ENCODE data around the gene KIF22. TPM values are rescaled to one million over a fixed set of nuclear protein-coding genes. Genes with fewer than 3 reads are reported as not detected.

The KIF22 gene
- total RNA-seq, 4 donors from 2014 or later = 36.8 to 81.2 (median 44.9) TPM

DNA sequence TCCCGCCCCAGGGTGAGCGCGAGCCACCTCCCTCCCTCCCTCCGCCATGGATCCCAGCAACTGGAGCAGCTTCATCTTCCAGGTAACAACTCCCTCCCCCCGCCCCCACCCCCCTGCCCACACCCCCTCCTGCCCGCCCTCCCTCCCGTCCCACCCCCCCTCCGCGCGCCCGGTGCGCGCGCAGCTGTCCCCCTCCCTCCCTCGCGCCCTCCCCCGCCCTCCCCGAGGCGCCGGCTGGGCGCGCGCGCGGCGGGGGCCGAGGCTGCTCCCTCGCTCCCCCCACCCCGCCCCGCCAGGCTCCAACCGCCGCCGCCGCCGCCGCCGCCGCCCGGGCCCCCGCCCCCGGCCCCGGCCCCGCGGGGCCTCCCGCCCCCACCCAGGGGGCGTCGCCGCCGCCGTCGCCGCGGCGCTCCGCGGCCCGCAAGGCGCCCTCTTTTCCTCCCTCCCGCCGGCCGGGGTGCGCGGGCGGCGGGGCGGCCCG lies 15.6 kb downstream of the KIF22 start, which contains the start of gene MAZ:
MAZ (plus strand) TSS at position 431 of the 481 bp plus-strand sequence. CDS start 173 bp downstream, outside the sequence.
- H3K4me3 ChIP-seq (ENCODE audit: low read depth, poor library complexity, severe bottlenecking) = peak within 1 kb of the TSS; percentile 71
- intact Hi-C loops (cut with DNase I; ENCODE audit: low total_unique reads) = no loop called here
- WGBS, 2 donors = 0% methylated on average over 3 of the region's 67 CpGs; no CpG with 5 or more reads in 1 of the 2 donors
- no peak for TF ChIP-seq POLR2A (IDR thresholded peaks at IDR 0.05)
- TF ChIP-seq, protein P1, sequence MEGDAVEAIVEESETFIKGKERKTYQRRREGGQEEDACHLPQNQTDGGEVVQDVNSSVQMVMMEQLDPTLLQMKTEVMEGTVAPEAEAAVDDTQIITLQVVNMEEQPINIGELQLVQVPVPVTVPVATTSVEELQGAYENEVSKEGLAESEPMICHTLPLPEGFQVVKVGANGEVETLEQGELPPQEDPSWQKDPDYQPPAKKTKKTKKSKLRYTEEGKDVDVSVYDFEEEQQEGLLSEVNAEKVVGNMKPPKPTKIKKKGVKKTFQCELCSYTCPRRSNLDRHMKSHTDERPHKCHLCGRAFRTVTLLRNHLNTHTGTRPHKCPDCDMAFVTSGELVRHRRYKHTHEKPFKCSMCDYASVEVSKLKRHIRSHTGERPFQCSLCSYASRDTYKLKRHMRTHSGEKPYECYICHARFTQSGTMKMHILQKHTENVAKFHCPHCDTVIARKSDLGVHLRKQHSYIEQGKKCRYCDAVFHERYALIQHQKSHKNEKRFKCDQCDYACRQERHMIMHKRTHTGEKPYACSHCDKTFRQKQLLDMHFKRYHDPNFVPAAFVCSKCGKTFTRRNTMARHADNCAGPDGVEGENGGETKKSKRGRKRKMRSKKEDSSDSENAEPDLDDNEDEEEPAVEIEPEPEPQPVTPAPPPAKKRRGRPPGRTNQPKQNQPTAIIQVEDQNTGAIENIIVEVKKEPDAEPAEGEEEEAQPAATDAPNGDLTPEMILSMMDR (IDR thresholded peaks at IDR 0.05) = no peak
- DNase-seq (ENCODE audit: low spot score in 2 of 2) = no peak

DNA sequence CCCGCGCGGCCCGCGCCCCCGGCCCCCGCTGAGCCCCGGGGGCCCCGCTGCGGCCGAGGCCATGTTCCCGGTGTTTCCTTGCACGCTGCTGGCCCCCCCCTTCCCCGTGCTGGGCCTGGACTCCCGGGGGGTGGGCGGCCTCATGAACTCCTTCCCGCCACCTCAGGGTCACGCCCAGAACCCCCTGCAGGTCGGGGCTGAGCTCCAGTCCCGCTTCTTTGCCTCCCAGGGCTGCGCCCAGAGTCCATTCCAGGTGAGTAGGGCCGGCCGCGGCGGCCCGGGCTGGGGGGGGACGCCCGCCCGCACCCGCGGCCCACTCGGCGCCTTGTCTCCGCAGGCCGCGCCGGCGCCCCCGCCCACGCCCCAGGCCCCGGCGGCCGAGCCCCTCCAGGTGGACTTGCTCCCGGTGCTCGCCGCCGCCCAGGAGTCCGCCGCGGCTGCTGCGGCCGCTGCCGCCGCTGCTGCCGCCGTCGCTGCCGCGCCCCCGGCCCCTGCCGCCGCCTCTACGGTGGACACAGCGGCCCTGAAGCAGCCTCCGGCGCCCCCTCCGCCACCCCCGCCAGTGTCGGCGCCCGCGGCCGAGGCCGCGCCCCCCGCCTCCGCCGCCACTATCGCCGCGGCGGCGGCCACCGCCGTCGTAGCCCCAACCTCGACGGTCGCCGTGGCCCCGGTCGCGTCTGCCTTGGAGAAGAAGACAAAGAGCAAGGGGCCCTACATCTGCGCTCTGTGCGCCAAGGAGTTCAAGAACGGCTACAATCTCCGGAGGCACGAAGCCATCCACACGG lies 16.3 kb downstream of the KIF22 start:
- H3K4me3 ChIP-seq (ENCODE audit: low read depth, poor library complexity, severe bottlenecking) = peak overlapping the region; percentile 71
- 1 to 3% methylated on average over 11 to 49 of the region's 99 CpGs for WGBS, 2 donors
- DNase-seq (ENCODE audit: low spot score in 2 of 2) = peak in 1 of 2 donors; percentile 92
- TF ChIP-seq, protein P1 (IDR thresholded peaks at IDR 0.05) = no peak
- TF ChIP-seq POLR2A (IDR thresholded peaks at IDR 0.05) = no peak
- intact Hi-C loops (cut with DNase I; ENCODE audit: low total_unique reads) = no loop called here

DNA sequence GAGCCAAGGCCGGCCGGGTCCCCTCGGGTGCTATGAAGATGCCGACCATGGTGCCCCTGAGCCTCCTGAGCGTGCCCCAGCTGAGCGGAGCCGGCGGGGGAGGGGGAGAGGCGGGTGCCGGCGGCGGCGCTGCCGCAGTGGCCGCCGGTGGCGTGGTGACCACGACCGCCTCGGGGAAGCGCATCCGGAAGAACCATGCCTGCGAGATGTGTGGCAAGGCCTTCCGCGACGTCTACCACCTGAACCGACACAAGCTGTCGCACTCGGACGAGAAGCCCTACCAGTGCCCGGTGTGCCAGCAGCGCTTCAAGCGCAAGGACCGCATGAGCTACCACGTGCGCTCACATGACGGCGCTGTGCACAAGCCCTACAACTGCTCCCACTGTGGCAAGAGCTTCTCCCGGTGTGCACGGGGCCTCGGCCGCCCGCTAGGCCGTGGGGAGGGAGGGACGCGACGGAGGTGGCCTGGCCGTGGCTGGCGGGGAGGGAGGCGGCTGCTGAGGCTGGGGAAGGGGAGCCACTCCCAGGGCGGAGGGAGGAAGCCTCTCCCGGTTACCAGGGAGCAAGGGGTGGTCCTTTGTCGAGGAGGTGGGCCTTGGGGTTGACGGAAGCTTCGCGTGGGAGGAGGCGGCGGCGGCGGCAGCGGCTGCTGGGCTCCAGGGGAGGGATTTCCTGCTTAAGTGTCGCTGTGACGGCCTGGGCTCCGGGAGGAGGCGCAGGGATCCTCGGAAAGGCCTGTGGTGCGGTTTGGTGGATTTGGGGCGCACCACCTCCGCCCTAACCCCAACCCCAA lies 17.1 kb downstream of the KIF22 start:
- 0 to 1% methylated on average over 40 to 58 of the region's 69 CpGs for WGBS, 2 donors
- no peak for TF ChIP-seq POLR2A (IDR thresholded peaks at IDR 0.05)
- TF ChIP-seq, protein P1 (IDR thresholded peaks at IDR 0.05) = no peak
- DNase-seq (ENCODE audit: low spot score in 2 of 2) = peak; percentile 90 to 98
- peak overlapping the region; percentile 25 for H3K4me3 ChIP-seq (ENCODE audit: low read depth, poor library complexity, severe bottlenecking)
- intact Hi-C loops (cut with DNase I; ENCODE audit: low total_unique reads) = no loop called here

DNA sequence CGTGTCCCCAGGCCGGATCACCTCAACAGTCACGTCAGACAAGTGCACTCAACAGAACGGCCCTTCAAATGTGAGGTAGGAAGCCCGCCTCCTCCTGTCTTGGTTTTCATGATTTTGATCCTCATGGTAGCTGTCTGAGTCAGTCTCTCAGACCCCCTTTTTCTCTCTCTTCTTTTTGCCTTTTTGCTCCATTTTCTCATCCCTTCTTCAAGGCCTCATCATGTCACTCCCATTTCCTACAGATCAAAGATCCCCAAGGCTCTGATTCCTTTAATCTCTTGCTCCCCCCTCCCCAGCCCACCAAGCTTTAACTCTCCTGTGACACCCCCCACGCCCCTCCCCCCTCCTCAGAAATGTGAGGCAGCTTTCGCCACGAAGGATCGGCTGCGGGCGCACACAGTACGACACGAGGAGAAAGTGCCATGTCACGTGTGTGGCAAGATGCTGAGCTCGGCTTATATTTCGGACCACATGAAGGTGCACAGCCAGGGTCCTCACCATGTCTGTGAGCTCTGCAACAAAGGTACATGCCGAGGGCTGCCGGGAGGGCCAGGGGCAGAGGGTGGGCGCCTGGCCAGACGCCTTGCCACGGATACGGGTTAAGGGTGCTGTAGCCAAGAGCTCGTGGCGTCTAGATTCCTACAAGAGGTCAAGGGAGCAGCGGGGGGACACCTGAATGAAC lies 17.8 kb downstream of the KIF22 start:
- intact Hi-C loops (cut with DNase I; ENCODE audit: low total_unique reads) = no loop called here
- no peak overlapping the region for H3K4me3 ChIP-seq (ENCODE audit: low read depth, poor library complexity, severe bottlenecking)
- 40 to 42% methylated on average over 25 of the region's 25 CpGs for WGBS, 2 donors
- TF ChIP-seq, protein P1 (IDR thresholded peaks at IDR 0.05) = no peak
- no peak for TF ChIP-seq POLR2A (IDR thresholded peaks at IDR 0.05)
- no peak for DNase-seq (ENCODE audit: low spot score in 2 of 2)

DNA sequence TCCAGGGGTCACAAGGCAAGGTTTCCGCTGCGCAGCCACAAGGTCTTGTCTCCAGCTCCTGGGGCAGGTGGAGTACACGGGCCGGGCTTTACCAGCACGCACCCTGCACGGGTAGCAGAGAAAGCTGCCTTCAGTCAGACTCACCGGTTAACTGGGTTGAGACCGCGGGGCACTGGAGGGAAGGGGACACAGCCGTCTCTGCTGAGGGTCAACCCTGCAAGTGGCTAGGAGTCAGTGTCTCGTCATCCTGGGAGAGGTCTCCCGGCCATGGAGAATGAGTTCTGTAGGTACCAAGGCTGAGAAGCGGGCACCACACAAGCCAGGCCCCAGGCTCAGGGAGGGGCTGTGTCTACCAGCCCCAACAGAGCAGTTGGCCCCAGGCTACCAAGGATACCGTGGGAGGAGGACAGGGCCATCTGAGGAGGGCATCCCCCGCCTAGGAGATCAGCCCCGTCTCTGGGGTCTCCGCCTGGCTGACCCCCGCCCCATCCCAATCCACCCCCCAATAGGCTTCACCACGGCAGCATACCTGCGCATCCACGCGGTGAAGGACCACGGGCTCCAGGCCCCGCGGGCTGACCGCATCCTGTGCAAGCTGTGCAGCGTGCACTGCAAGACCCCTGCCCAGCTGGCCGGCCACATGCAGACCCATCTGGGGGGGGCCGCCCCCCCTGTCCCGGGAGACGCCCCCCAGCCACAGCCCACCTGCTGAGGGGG lies 18.6 kb downstream of the KIF22 start:
- 74 to 78% methylated on average over 22 to 26 of the region's 31 CpGs for WGBS, 2 donors
- H3K4me3 ChIP-seq (ENCODE audit: low read depth, poor library complexity, severe bottlenecking) = no peak overlapping the region
- intact Hi-C loops (cut with DNase I; ENCODE audit: low total_unique reads) = no loop called here
- no peak for DNase-seq (ENCODE audit: low spot score in 2 of 2)
- TF ChIP-seq, protein P1 (IDR thresholded peaks at IDR 0.05) = no peak
- no peak for TF ChIP-seq POLR2A (IDR thresholded peaks at IDR 0.05)
